HCT116 (cell line): ENCODE data around the gene ABHD14A. TPM values are rescaled to one million over a fixed set of nuclear protein-coding genes. Genes with fewer than 3 reads are reported as not detected.

ENCODE experiments used
- ATAC-seq: fragments of 200-7000 bp; cut with Tn5 transposase; 2 replicates; pipeline ENCODE4 v1.9.1; 2020; ENCODE audit warnings: mild to moderate bottlenecking, moderate library complexity
- BruUV-seq: library from RNA; stranded (reverse); fragments of 400-500 nt; replicated peaks from 2 replicates; lab custom pipeline; 2021; lab: Mats Ljungman, UMichigan
- CTCF ChIA-PET: fragments of 300-600 bp; sonication (Branson Sonifier 250); formaldehyde crosslinking; loops from one replicate; lab custom pipeline; 2021; ENCODE audit warnings: antibody characterized with exemption; lab: Charles Lee
- POLR2A ChIA-PET: fragments of 300-600, 350-600 bp; sonication (Branson Sonifier 250); formaldehyde crosslinking; loops from one replicate; lab custom pipeline; 2021; ENCODE audit warnings: antibody characterized with exemption; lab: Charles Lee
- RAD21 ChIA-PET, 2 experiments: fragments of 300-600 bp; sonication (Branson Sonifier 250); formaldehyde crosslinking; loops; one replicate each; lab custom pipeline; 2023; ENCODE audit warnings: low total read pairs in 2 of 2; ENCODE audit not compliant: uncharacterized antibody in 2 of 2, unreplicated experiment in 2 of 2, low non-redundant PET in 1 of 2; lab: Charles Lee
- DNase-seq: peaks from one replicate; pipeline ENCODE4 v3.0.0-alpha.2; 2010; ENCODE audit warnings: low read depth, low spot score
- H2AFZ ChIP-seq: fragments of 200-600 bp; shearing (Covaris generic), sonication (generic); 2 replicates; pipeline ENCODE4 v1.6.1; 2017; ENCODE audit warnings: low read depth, mixed run types, mixed read lengths, antibody characterized with exemption, low read length; ENCODE audit not compliant: poor library complexity, severe bottlenecking
- H3K27ac ChIP-seq: 2 replicates; pipeline ENCODE4 v1.5.1; 2012; ENCODE audit warnings: low read depth, low read length
- H3K27me3 ChIP-seq: fragments of 200-600 bp; sonication (generic); 2 replicates; pipeline ENCODE4 v1.6.1; 2016; ENCODE audit warnings: mixed run types, low read length, mixed read lengths; ENCODE audit not compliant: insufficient read depth
- H3K36me3 ChIP-seq, 2 experiments: fragments of 200-500 bp in 1 of 2; fragments of 200-600 bp in 1 of 2; sonication (Bioruptor generic) in 1 of 2; sonication (generic) in 1 of 2; 2 replicates each; pipeline versions ENCODE4 v1.5.1 to v1.6.1; 2014 to 2016; ENCODE audit warnings: low read length in 2 of 2, inconsistent platforms in 1 of 2, mixed read lengths in 1 of 2, mixed run types in 1 of 2; ENCODE audit not compliant: insufficient read depth in 2 of 2, control insufficient read depth in 1 of 2
- H3K4me1 ChIP-seq, 2 experiments: fragments of 200-600 bp in 1 of 2; sonication (generic) in 1 of 2; 2 replicates each; pipeline versions ENCODE4 v1.5.1 to v1.6.1; 2012 to 2017; ENCODE audit warnings: low read length in 2 of 2, inconsistent platforms in 1 of 2, mild to moderate bottlenecking in 1 of 2, mixed read lengths in 1 of 2, mixed run types in 1 of 2, moderate library complexity in 1 of 2; ENCODE audit not compliant: insufficient read depth in 2 of 2, control insufficient read depth in 1 of 2
- H3K4me2 ChIP-seq: fragments of 200-600 bp; sonication (generic); 2 replicates; pipeline ENCODE4 v1.6.1; 2017; ENCODE audit warnings: mixed run types, low read length, mixed read lengths
- H3K4me3 ChIP-seq, 2 experiments: fragments of 200-600 bp in 1 of 2; sonication (generic) in 1 of 2; replicated peaks in 1 of 2; 2 replicates each; pipeline ENCODE4 v1.5.1; 2011 to 2016; ENCODE audit warnings: low read length in 2 of 2, control low read depth in 1 of 2, low read depth in 1 of 2, mild to moderate bottlenecking in 1 of 2, mixed read lengths in 1 of 2, mixed run types in 1 of 2
- H3K79me2 ChIP-seq: fragments of 200-600 bp; sonication (generic); 2 replicates; pipeline ENCODE4 v1.6.1; 2017; ENCODE audit warnings: mild to moderate bottlenecking, mixed run types, low read length, moderate library complexity, mixed read lengths; ENCODE audit not compliant: insufficient read depth
- H3K9ac ChIP-seq: fragments of 200-600 bp; sonication (generic); 2 replicates; pipeline ENCODE4 v1.6.1; 2016; ENCODE audit warnings: low read length, mixed read lengths
- H3K9me2 ChIP-seq: fragments of 200-600 bp; sonication (generic), shearing (Covaris generic); 2 replicates; pipeline ENCODE4 v1.6.1; 2017; ENCODE audit warnings: mixed run types, mild to moderate bottlenecking, moderate library complexity; ENCODE audit not compliant: insufficient read depth
- H3K9me3 ChIP-seq, 2 experiments: fragments of 200-500 bp in 1 of 2; fragments of 200-600 bp in 1 of 2; sonication (Bioruptor generic) in 1 of 2; sonication (generic) in 1 of 2; 2 replicates each; pipeline ENCODE4 v1.6.1; 2014 to 2017; ENCODE audit warnings: low read length in 2 of 2, mixed read lengths in 2 of 2, inconsistent platforms in 1 of 2, low read depth in 1 of 2, mild to moderate bottlenecking in 1 of 2, mixed run types in 1 of 2, moderate library complexity in 1 of 2; ENCODE audit not compliant: control insufficient read depth in 1 of 2, insufficient read depth in 1 of 2
- H4K20me1 ChIP-seq: fragments of 200-600 bp; sonication (generic), shearing (Covaris generic); 2 replicates; pipeline ENCODE4 v1.6.1; 2017; ENCODE audit warnings: mixed run types, mild to moderate bottlenecking, moderate library complexity; ENCODE audit not compliant: insufficient read depth
- CTCF ChIP-seq, 3 experiments: fragments of 200-600 bp in 1 of 3; sonication (generic) in 1 of 3; IDR thresholded peaks in 2 of 3; conservative IDR thresholded peaks in 1 of 3; 2 replicates each; pipeline ENCODE4 v1.5.1; 2012 to 2017; ENCODE audit warnings: low read depth in 2 of 3, low read length in 2 of 3, antibody characterized with exemption in 1 of 3, borderline replicate concordance in 1 of 3, control low read depth in 1 of 3, mild to moderate bottlenecking in 1 of 3, mixed read lengths in 1 of 3, mixed run types in 1 of 3, moderate library complexity in 1 of 3; ENCODE audit not compliant: insufficient read depth in 1 of 3
- EZH2 ChIP-seq: fragments of 200-600 bp; sonication (generic); IDR thresholded peaks from 2 replicates; pipeline ENCODE4 v1.6.1; 2017; ENCODE audit warnings: antibody characterized with exemption, mixed run types
- EZH2phosphoT487 ChIP-seq: fragments of 200-600 bp; IDR thresholded peaks from 2 replicates; pipeline ENCODE4 v1.6.1; 2018; ENCODE audit warnings: antibody characterized with exemption, borderline replicate concordance
- TCF7L2 ChIP-seq: IDR thresholded peaks from 2 replicates; pipeline ENCODE4 v1.7.0; 2011; ENCODE audit warnings: borderline replicate concordance, inconsistent platforms; ENCODE audit not compliant: insufficient read depth, insufficient read length; ENCODE audit errors: extremely low read depth
- intact Hi-C: fragments of 100-400 bp; cut with micrococcal nuclease; formaldehyde crosslinking; loops from 2 replicates; pipeline ENCODE4 v1.10.0; 2022
- total RNA-seq: library from RNA; stranded (reverse); gene quantifications from one replicate; pipeline ENCODE4 v1.2.1, GENCODE V29; 2021; ENCODE audit not compliant: unreplicated experiment

ABHD14A gene
- total RNA-seq, 1 experiment from 2014 or later, result 11.6 TPM

- H2AFZ ChIP-seq, result no peak overlapping the region
- H4K20me1 ChIP-seq, result no peaks in the 10 kb centered on the region
- H3K36me3 ChIP-seq, result no peaks in the 10 kb centered on the region
- TF ChIP-seq TCF7L2 (peak; percentile 61), CTCF (IDR thresholded peaks at IDR 0.05 in 2 of 3, conservative IDR thresholded peaks at IDR 0.05 in 1 of 3; ENCODE audit: borderline replicate concordance in 1 of 3, insufficient read depth in 1 of 3, low read depth in 2 of 3, low read length in 2 of 3) (peak in 2 of 3 experiments; percentile 83 to 88; a peak in 4 of 6 replicates), EZH2phosphoT487 (no peak), EZH2 (no peak)
- ChIA-PET POLR2A (interaction anchor here (0.8 to 4.3 kb wide), 12 partner anchors 9 to 598 kb away, joined by 3 to 47 read pairs (median 6); partner anchors contain the start of genes ABHD14A, ABHD14B, DUSP7 and MANF), CTCF (interaction anchor here (0.9 to 3.3 kb wide), 12 partner anchors 9 to 264 kb away, joined by 3 to 47 read pairs (median 6); partner anchors contain the start of genes ABHD14A, ABHD14B, PARP3 and PCBP4), RAD21 (interaction anchor here (0.9 to 1.1 kb wide), 2 partner anchors 9 to 141 kb away, joined by 3 read pairs; no protein-coding TSS in a partner anchor)
- BruUV-seq, result TSS peak; percentile 77
- no peaks in the 10 kb centered on the region for H3K27me3 ChIP-seq
- no peaks in the 10 kb centered on the region for H3K9me3 ChIP-seq
- peak overlapping the region; percentile 79 for H3K9ac ChIP-seq
- H3K9me2 ChIP-seq, result no peaks in the 10 kb centered on the region
- peaks cover 24 to 56% of the 10 kb centered on the region in 2 experiments for H3K4me1 ChIP-seq
- DNase-seq (peak; percentile 57), ATAC-seq (peak; percentile 73)
- intact Hi-C loops, result loop anchor here (5.0 kb wide), 1 partner anchor 265 kb away; no protein-coding TSS in a partner anchor
- H3K79me2 ChIP-seq, result peaks cover 12% of the 10 kb centered on the region
- peak overlapping the region; percentile 75 to 86 for H3K4me3 ChIP-seq
- H3K27ac ChIP-seq, result peak overlapping the region; percentile 82
- peak overlapping the region; percentile 98 for H3K4me2 ChIP-seq
Observed at GRCh38 chr3:51982352-51982837, 7.5 kb downstream of the ABHD14A start.
